Tibial nerve (tissue), 4 donors: ENCODE measurements around the gene FCAMR. TPM values are rescaled to one million over a fixed set of nuclear protein-coding genes. Genes with fewer than 3 reads are reported as not detected.
"Not testable (repeated sequence)": the region's sequence is repeated elsewhere in the genome, so short reads cannot be mapped to it uniquely, and the experiment has no call there.

Source experiments
- DNase-seq, 2 donors: peaks; one replicate each; pipeline ENCODE4 v3.0.0-alpha.2; 2019; ENCODE audit warnings: low spot score in 2 of 2
- H3K27ac ChIP-seq, 4 donors: fragments of 200-600 bp; sonication (generic) in 3 of 4; one replicate each; pipeline ENCODE4 v1.5.1; 2017 to 2019; ENCODE audit warnings: mild to moderate bottlenecking in 1 of 4
- H3K27me3 ChIP-seq, 2 donors: fragments of 200-600 bp; sonication (generic) in 1 of 2; one replicate each; pipeline versions ENCODE4 v1.5.1 to v1.6.0; 2017 to 2019
- H3K36me3 ChIP-seq, 3 donors: fragments of 200-600 bp; sonication (generic); one replicate each; pipeline ENCODE4 v1.5.1; 2018 to 2019
- H3K4me1 ChIP-seq, 4 donors: fragments of 200-600 bp; sonication (generic) in 3 of 4; one replicate each; pipeline ENCODE4 v1.5.1; 2017 to 2019
- H3K4me3 ChIP-seq, 4 donors: fragments of 200-600 bp; sonication (generic) in 3 of 4; one replicate each; pipeline ENCODE4 v1.5.1; 2017 to 2019; ENCODE audit warnings: mild to moderate bottlenecking in 1 of 4, moderate library complexity in 1 of 4
- H3K9me3 ChIP-seq, 4 donors: fragments of 200-600 bp; sonication (generic) in 3 of 4; one replicate each; pipeline ENCODE4 v1.5.1; 2017 to 2019
- CTCF ChIP-seq, 5 experiments: fragments of 200-600 bp in 3 of 5; fragments of 450-650 bp in 2 of 5; sonication (generic) in 3 of 5; IDR thresholded peaks; one replicate each; pipeline ENCODE4 v1.5.1; 2016 to 2019; ENCODE audit warnings: antibody characterized with exemption in 5 of 5, mild to moderate bottlenecking in 3 of 5, moderate library complexity in 2 of 5
- EP300 ChIP-seq, 2 donors: sonication (generic); formaldehyde crosslinking; IDR thresholded peaks; one replicate each; pipeline ENCODE4 v1.6.1; 2017; ENCODE audit warnings: antibody characterized with exemption in 2 of 2, mild to moderate bottlenecking in 1 of 2
- POLR2A ChIP-seq, 2 donors: fragments of 450-650 bp; IDR thresholded peaks; one replicate each; pipeline ENCODE4 v1.6.1; 2017; ENCODE audit warnings: antibody characterized with exemption in 2 of 2, mild to moderate bottlenecking in 2 of 2, moderate library complexity in 2 of 2
- WGBS, 2 donors: methylation state at CpG; one replicate each; pipeline ENCODE4 v1.1.5; 2018; 5-methylcytosine and 5-hydroxymethylcytosine counted together
- total RNA-seq, 4 donors: library from RNA; depleted of rRNA; stranded (reverse); fragments of >200 nt; gene quantifications; one replicate each; pipeline ENCODE4 v1.1.0, GENCODE V29; 2016

Gene FCAMR
- total RNA-seq, 4 donors from 2014 or later: not detected

GRCh38 chr1:206925106-206925736 is 45.0 kb downstream of the FCAMR start:
- Histone ChIP-seq H3K4me1 (peaks cover 0 to 33% (median 0%) of the 10 kb centered on the region in 4 donors), H3K36me3 (no peaks in the 10 kb centered on the region), H3K4me3 (no peak overlapping the region), H3K9me3 (no peaks in the 10 kb centered on the region), H3K27me3 (no peaks in the 10 kb centered on the region), H3K27ac (peak overlapping the region in 1 of 4 donors; percentile 58)
- no peak for TF ChIP-seq POLR2A (IDR thresholded peaks at IDR 0.05)
- no peak for TF ChIP-seq EP300 (IDR thresholded peaks at IDR 0.05)
- WGBS, 2 donors: 69 to 76% methylated on average over 11 of the region's 11 CpGs
- DNase-seq: peak in 1 of 2 donors; percentile 34

- Histone ChIP-seq H3K9me3 (no peaks in the 10 kb centered on the region), H3K4me1 (peaks cover 0 to 28% (median 0%) of the 10 kb centered on the region in 4 donors), H3K4me3 (no peak overlapping the region), H3K27me3 (no peaks in the 10 kb centered on the region), H3K36me3 (no peaks in the 10 kb centered on the region), H3K27ac (peak overlapping the region in 1 of 4 donors; percentile 58)
- WGBS, 2 donors: 69 to 75% methylated on average over 8 of the region's 8 CpGs
- TF ChIP-seq EP300 (IDR thresholded peaks at IDR 0.05) (no peak), CTCF (IDR thresholded peaks at IDR 0.05) (no peak), POLR2A (IDR thresholded peaks at IDR 0.05) (no peak)
- DNase-seq: no peak
Measured at GRCh38 chr1:206924592-206925105, 45.6 kb downstream of the FCAMR start.

GRCh38 chr1:206923961-206924557 is 46.2 kb downstream of the FCAMR start:
- H3K27me3 ChIP-seq, DNase-seq, H3K4me3 ChIP-seq, H3K36me3 ChIP-seq, H3K9me3 ChIP-seq: not testable (repeated sequence)
- Histone ChIP-seq H3K4me1 (peaks cover 0 to 25% (median 0%) of the 10 kb centered on the region in 4 donors), H3K27ac (peak overlapping the region in 1 of 4 donors; percentile 58)
- 85 to 88% methylated on average over 4 of the region's 4 CpGs for WGBS, 2 donors

GRCh38 chr1:206923009-206923960 is 47.0 kb downstream of the FCAMR start:
- Histone ChIP-seq H3K27ac (peak overlapping the region in 2 of 4 donors; percentile 53 to 87), H3K4me3 (no peak overlapping the region), H3K36me3 (no peaks in the 10 kb centered on the region), H3K9me3 (no peaks in the 10 kb centered on the region), H3K4me1 (peaks cover 0 to 25% (median 0%) of the 10 kb centered on the region in 4 donors), H3K27me3 (no peaks in the 10 kb centered on the region)
- 53 to 65% methylated on average over 11 to 12 of the region's 12 CpGs for WGBS, 2 donors
- no peak for DNase-seq
- TF ChIP-seq EP300 (IDR thresholded peaks at IDR 0.05) (no peak), POLR2A (IDR thresholded peaks at IDR 0.05) (no peak), CTCF (IDR thresholded peaks at IDR 0.05) (no peak)

GRCh38 chr1:206922524-206922923 is 47.7 kb downstream of the FCAMR start:
- 73 to 76% methylated on average over 1 of the region's 1 CpG for WGBS, 2 donors
- Histone ChIP-seq H3K36me3 (no peaks in the 10 kb centered on the region), H3K27ac (peak overlapping the region in 3 of 4 donors; percentile 14 to 87 (median 53)), H3K4me1 (peaks cover 0 to 25% (median 0%) of the 10 kb centered on the region in 4 donors), H3K27me3 (no peaks in the 10 kb centered on the region), H3K4me3 (no peak overlapping the region), H3K9me3 (no peaks in the 10 kb centered on the region)
- DNase-seq: no peak
- TF ChIP-seq CTCF (IDR thresholded peaks at IDR 0.05) (no peak), POLR2A (IDR thresholded peaks at IDR 0.05) (no peak)
